Inflammatory macrophage (primary cell): ENCODE measurements around the gene TRPM8.
A peak's percentile ranks its signal among the peaks of the same experiment; 100 is the strongest.

Experiments
- DNase-seq, 2 donors: peaks; one replicate each; pipeline ENCODE4 v3.0.0-alpha.2; 2020 to 2022

The TRPM8 gene

GRCh38 chr2:234003972-234004617, 86.9 kb downstream of the TRPM8 start:
- DNase-seq = no peak

GRCh38 chr2:234005126-234005525, 88.0 kb downstream of the TRPM8 start:
- no peak for DNase-seq

GRCh38 chr2:234006501-234006900, 89.3 kb downstream of the TRPM8 start:
- no peak for DNase-seq

GRCh38 chr2:234014427-234014826, 97.3 kb downstream of the TRPM8 start:
- DNase-seq = no peak

GRCh38 chr2:234015861-234016260, 98.7 kb downstream of the TRPM8 start:
- DNase-seq = no peak

- no peak for DNase-seq
Observed at GRCh38 chr2:234019896-234020295, 102.7 kb downstream of the TRPM8 start.

GRCh38 chr2:234020332-234020731, 103.2 kb downstream of the TRPM8 start:
- no peak for DNase-seq

GRCh38 chr2:234022424-234022823, 105.3 kb downstream of the TRPM8 start:
- DNase-seq = peak in 1 of 2 donors; percentile 1

- no peak for DNase-seq
Observed at GRCh38 chr2:234024304-234024703, 107.1 kb downstream of the TRPM8 start.

GRCh38 chr2:234025466-234025865, 108.3 kb downstream of the TRPM8 start:
- DNase-seq = no peak

- no peak for DNase-seq
Observed at GRCh38 chr2:234025891-234026401, 108.8 kb downstream of the TRPM8 start.

GRCh38 chr2:234026693-234027254, 109.6 kb downstream of the TRPM8 start:
- no peak for DNase-seq

- no peak for DNase-seq
Observed at GRCh38 chr2:234027641-234028040, 110.5 kb downstream of the TRPM8 start.

GRCh38 chr2:234029150-234029733, 112.1 kb downstream of the TRPM8 start:
- no peak for DNase-seq

- DNase-seq = no peak
Observed at GRCh38 chr2:234031207-234031606, 114.0 kb downstream of the TRPM8 start.

- DNase-seq = no peak
Observed at GRCh38 chr2:234032279-234032856, 115.2 kb downstream of the TRPM8 start.

GRCh38 chr2:234033174-234033573, 116.0 kb downstream of the TRPM8 start:
- DNase-seq = no peak

GRCh38 chr2:234033885-234034284, 116.7 kb downstream of the TRPM8 start:
- no peak for DNase-seq

GRCh38 chr2:234038076-234038802, 121.1 kb downstream of the TRPM8 start:
- no peak for DNase-seq

GRCh38 chr2:234044157-234044556, 127.0 kb downstream of the TRPM8 start:
- DNase-seq = no peak

- DNase-seq = no peak
Observed at GRCh38 chr2:234046521-234046920, 129.3 kb downstream of the TRPM8 start.

GRCh38 chr2:234047361-234047760, 130.2 kb downstream of the TRPM8 start:
- DNase-seq = no peak

- DNase-seq = no peak
Observed at GRCh38 chr2:234048049-234048448, 130.9 kb downstream of the TRPM8 start.
